Cardiac septum (tissue), 1 donor: Measurements from ENCODE around the gene OR10H4. TPM values are rescaled to one million over a fixed set of nuclear protein-coding genes. Genes with fewer than 3 reads are reported as not detected.
"Not testable (repeated sequence)": the region's sequence is repeated elsewhere in the genome, so short reads cannot be mapped to it uniquely, and the experiment has no call there.

Experiments used
- DNase-seq: peaks from one replicate; pipeline ENCODE4 v3.0.0-alpha.2; 2020; ENCODE audit warnings: low spot score
- intact Hi-C: fragments of 100-400 bp; cut with DNase I; formaldehyde crosslinking; loops from one replicate; pipeline ENCODE4 v1.14.0; 2022
- long read RNA-seq: library from polyadenylated mRNA; unstranded; transcript quantifications from one replicate; pipeline ENCODE4 v2.0.0, GENCODE V29; 2021
- total RNA-seq: library from RNA; stranded (reverse); fragmentation: NEBNext Ultra II Directional; extraction: Animal tissue kit (Norgen Biotek cat#: 25700); gene quantifications from one replicate; pipeline ENCODE4 v1.2.1, GENCODE V29; 2021
- donor health status: DM: no; HTN: no; CAD: no.

The OR10H4 gene
- not detected for total RNA-seq
- long read RNA-seq, result 0 reads

GRCh38 chr19:15948223-15949058 lies at the start of gene OR10H4:
OR10H4 (plus strand) TSS chr19:15949008; CDS start chr19:15949008, 0 bp downstream.
- intact Hi-C loops, result no loop called here

GRCh38 chr19:15899561-15899960 lies 49.2 kb upstream of the OR10H4 start:
- DNase-seq, intact Hi-C loops: not testable (repeated sequence)

More at GRCh38 chr19:15948223-15949058, at the start of gene OR10H4:
- DNase-seq, result no peak

GRCh38 chr19:15900032-15900431 lies 48.8 kb upstream of the OR10H4 start:
- DNase-seq, intact Hi-C loops: not testable (repeated sequence)

- intact Hi-C loops, result no loop called here
- no peak for DNase-seq
Measured at GRCh38 chr19:15900504-15900903, 48.3 kb upstream of the OR10H4 start.

- DNase-seq, result no peak
- intact Hi-C loops, result no loop called here
Measured at GRCh38 chr19:15902254-15902653, 46.6 kb upstream of the OR10H4 start.

- intact Hi-C loops, DNase-seq: not testable (repeated sequence)
Measured at GRCh38 chr19:15902898-15903297, 45.9 kb upstream of the OR10H4 start.

- no peak for DNase-seq
- intact Hi-C loops, result no loop called here
Measured at GRCh38 chr19:15905026-15905425, 43.8 kb upstream of the OR10H4 start.

GRCh38 chr19:15911599-15912235 lies 37.1 kb upstream of the OR10H4 start:
- intact Hi-C loops, result no loop called here
- no peak for DNase-seq

GRCh38 chr19:15913384-15913783 lies 35.4 kb upstream of the OR10H4 start:
- DNase-seq, result no peak
- intact Hi-C loops, result no loop called here

- intact Hi-C loops, result no loop called here
- no peak for DNase-seq
Measured at GRCh38 chr19:15913830-15914229, 35.0 kb upstream of the OR10H4 start.

GRCh38 chr19:15915109-15915508 lies 33.7 kb upstream of the OR10H4 start:
- intact Hi-C loops, result no loop called here
- no peak for DNase-seq

GRCh38 chr19:15919243-15919642 lies 29.6 kb upstream of the OR10H4 start:
- no peak for DNase-seq
- intact Hi-C loops, result no loop called here

- intact Hi-C loops, result no loop called here
- DNase-seq, result no peak
Measured at GRCh38 chr19:15922021-15922420, 26.8 kb upstream of the OR10H4 start.

GRCh38 chr19:15923702-15924101 lies 25.1 kb upstream of the OR10H4 start:
- DNase-seq, result no peak
- intact Hi-C loops, result no loop called here

GRCh38 chr19:15926484-15926883 lies 22.3 kb upstream of the OR10H4 start:
- no peak for DNase-seq
- intact Hi-C loops, result no loop called here

GRCh38 chr19:15928321-15928720 lies 20.5 kb upstream of the OR10H4 start:
- intact Hi-C loops, result no loop called here
- DNase-seq, result no peak

GRCh38 chr19:15933761-15934331 lies 15.0 kb upstream of the OR10H4 start:
- intact Hi-C loops, DNase-seq: not testable (repeated sequence)

GRCh38 chr19:15934332-15935078 lies 14.3 kb upstream of the OR10H4 start, which contains the start of gene CYP4F11:
CYP4F11 (minus strand) TSS chr19:15934529; CDS start chr19:15934408, 121 bp downstream.
- no peak for DNase-seq

GRCh38 chr19:15935167-15935702 lies 13.6 kb upstream of the OR10H4 start:
- intact Hi-C loops, result no loop called here
- no peak for DNase-seq

More at GRCh38 chr19:15934332-15935078, 14.3 kb upstream of the OR10H4 start, which contains the start of gene CYP4F11:
- intact Hi-C loops, result no loop called here
